A549 treated with Mapracorat at 1 μM for 4 hours (cell line): ENCODE data around the gene HARBI1. TPM values are rescaled to one million over a fixed set of nuclear protein-coding genes. Genes with fewer than 3 reads are reported as not detected.

ENCODE experiments used
- total RNA-seq: library from RNA; stranded (reverse); fragments of 200-300 nt; extraction: Qiagen RNA extraction; gene quantifications from 5 replicates; pipeline ENCODE4 v1.2.3, GENCODE V29; 2022

Gene HARBI1, protein sequence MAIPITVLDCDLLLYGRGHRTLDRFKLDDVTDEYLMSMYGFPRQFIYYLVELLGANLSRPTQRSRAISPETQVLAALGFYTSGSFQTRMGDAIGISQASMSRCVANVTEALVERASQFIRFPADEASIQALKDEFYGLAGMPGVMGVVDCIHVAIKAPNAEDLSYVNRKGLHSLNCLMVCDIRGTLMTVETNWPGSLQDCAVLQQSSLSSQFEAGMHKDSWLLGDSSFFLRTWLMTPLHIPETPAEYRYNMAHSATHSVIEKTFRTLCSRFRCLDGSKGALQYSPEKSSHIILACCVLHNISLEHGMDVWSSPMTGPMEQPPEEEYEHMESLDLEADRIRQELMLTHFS
- total RNA-seq, result 4.6 to 5.9 TPM (median 5.2 TPM) in 5 replicates

DNA sequence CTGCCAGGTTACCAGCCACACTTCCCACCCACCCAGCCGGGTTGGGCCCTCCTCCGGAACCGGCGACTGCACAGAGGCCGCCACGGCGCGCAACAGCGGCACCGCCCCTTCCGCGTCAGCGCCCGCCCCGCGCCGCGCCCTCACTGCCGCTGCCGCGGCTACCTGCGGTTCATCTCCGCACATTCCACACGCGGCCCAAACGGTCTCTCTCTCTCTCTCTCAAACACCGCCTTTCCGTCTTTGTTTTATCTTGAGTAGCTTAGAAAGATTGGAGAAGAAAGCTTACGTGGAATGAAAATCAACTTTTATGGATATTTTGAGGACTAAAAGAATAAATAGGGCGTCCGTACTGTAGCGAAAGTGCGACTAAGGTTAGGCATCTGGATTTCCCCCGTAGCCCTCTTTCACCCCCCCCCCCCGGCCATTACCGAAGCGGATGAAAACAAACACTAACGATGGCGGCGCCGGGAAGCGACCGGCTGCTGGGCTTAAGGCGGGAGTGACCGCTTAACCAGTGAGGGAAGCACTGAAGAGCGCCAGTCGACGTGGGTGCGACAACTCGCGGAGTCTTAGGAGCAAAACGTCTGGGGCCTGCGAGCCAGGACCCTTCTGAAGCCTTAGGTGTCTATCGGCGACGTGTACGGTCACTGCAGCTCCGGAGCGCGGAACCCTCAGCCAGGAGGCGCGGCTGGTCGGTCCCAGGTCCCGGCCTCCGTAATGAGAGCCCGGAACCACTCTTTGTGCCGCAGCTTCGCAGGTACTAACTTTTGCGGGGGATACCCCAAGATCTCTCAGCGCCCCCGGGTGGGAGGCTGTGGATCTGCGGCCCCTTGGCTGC lies at the start of gene HARBI1, which contains the start of gene ATG13:
Gene HARBI1 (minus strand): TSS at position 94 of the 838 bp plus-strand sequence. CDS start 990 bp downstream, outside the sequence.
Gene ATG13 (plus strand): TSS at position 420 of the 838 bp plus-strand sequence. CDS start 26,739 bp downstream, outside the sequence.

DNA sequence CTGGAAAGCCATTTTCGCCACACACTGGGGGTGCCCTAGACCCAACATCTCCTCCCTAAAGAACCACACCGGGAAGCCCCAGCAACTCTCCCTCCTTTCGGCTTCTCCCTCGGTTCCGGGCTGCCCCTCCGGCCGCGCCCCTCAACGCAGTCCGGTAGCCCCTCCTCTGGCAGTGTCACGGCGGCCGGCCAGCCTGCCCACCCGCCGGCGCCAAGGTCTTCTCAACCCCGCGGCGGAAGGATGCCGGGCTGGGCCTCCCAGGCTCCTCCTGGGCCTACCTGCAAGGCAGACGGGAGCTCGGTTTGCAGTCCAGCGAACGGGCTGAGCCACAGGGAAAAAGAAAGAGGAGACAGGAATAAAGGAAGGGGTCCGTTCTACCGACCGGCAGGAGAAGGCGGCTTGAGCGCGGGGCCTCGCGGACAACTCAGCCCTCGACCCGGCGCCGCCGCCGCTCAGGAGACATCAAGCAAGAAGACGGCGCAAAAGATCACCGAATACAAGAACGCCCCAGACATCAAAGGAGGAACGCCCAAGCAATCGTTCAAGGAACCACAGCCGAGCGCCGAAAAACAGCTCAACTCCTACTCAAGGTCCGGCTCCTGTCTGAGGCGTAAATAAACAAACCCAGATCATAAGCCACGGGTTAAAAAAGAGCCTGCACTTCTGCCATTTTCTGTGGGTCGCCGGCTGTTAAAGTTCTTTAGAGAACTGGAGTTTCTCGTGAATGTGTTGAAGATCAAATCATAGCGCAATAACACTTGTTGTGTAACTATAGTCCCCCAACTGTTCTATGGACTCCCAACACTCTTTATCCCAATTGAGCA lies 23.3 kb downstream of the HARBI1 start, which contains the start of gene AMBRA1:
Gene AMBRA1 (minus strand): TSS at position 474 of the 824 bp plus-strand sequence. CDS start 45,643 bp downstream, outside the sequence.

Other genes starting within 250 kb of the HARBI1 start
- 14.8 to 20.9 TPM (median 20.0 TPM) in 5 replicates for gene MDK, start 235.6 kb downstream of the HARBI1 start, total RNA-seq
- 0.30 to 0.70 TPM (median 0.44 TPM) in 5 replicates for gene CHRM4, start 225.5 kb downstream of the HARBI1 start, total RNA-seq
- gene AMBRA1, start 23.2 kb downstream of the HARBI1 start, total RNA-seq, result 12.5 to 15.8 TPM (median 15.5 TPM) in 5 replicates
- 46.8 to 64.6 TPM (median 53.7 TPM) in 5 replicates for gene ATG13, start 326 bp upstream of the HARBI1 start, total RNA-seq
- 55.8 to 60.5 TPM (median 56.5 TPM) in 5 replicates for gene ARHGAP1, start 83.4 kb upstream of the HARBI1 start, total RNA-seq
- 16.9 to 21.1 TPM (median 17.4 TPM) in 5 replicates for gene ZNF408, start 83.8 kb upstream of the HARBI1 start, total RNA-seq
- gene F2, start 102.0 kb upstream of the HARBI1 start, total RNA-seq, result 1.7 to 2.4 TPM (median 2.1 TPM) in 5 replicates
- gene CKAP5, start 229.1 kb upstream of the HARBI1 start, total RNA-seq, result 59.2 to 72.5 TPM (median 69.0 TPM) in 5 replicates